Upper lobe of left lung (tissue), 6 donors: ENCODE measurements around the gene EPN1. TPM values are rescaled to one million over a fixed set of nuclear protein-coding genes. Genes with fewer than 3 reads are reported as not detected.

Source experiments
- ATAC-seq, 2 donors: fragments of 200-7000 bp; cut with Tn5 transposase; one replicate each; pipeline ENCODE4 v1.9.1; 2022; ENCODE audit warnings: mild to moderate bottlenecking in 2 of 2, moderate library complexity in 2 of 2; ENCODE audit not compliant: low FRiP score in 2 of 2
- DNase-seq, 2 donors: peaks; one replicate each; pipeline ENCODE4 v3.0.0-alpha.2; 2019 to 2020
- H3K27ac ChIP-seq, 4 donors: fragments of 200-600 bp; sonication (generic); one replicate each; pipeline ENCODE4 v1.5.1; 2016 to 2019
- H3K27me3 ChIP-seq, 4 donors: fragments of 200-600 bp; sonication (generic); one replicate each; pipeline ENCODE4 v1.5.1; 2017 to 2019
- H3K36me3 ChIP-seq, 4 donors: fragments of 200-600 bp; sonication (generic); one replicate each; pipeline ENCODE4 v1.5.1; 2016 to 2019
- H3K4me1 ChIP-seq, 4 donors: fragments of 200-600 bp; sonication (generic); one replicate each; pipeline ENCODE4 v1.5.1; 2018 to 2019
- H3K4me3 ChIP-seq, 4 donors: fragments of 200-600 bp; sonication (generic); one replicate each; pipeline ENCODE4 v1.5.1; 2017 to 2019; ENCODE audit warnings: mild to moderate bottlenecking in 2 of 4, moderate library complexity in 1 of 4
- H3K9me3 ChIP-seq, 4 donors: fragments of 200-600 bp; sonication (generic); one replicate each; pipeline ENCODE4 v1.5.1; 2018 to 2019
- CTCF ChIP-seq, 6 experiments: fragments of 450-650 bp in 4 of 6; fragments of 200-600 bp in 2 of 6; sonication (generic) in 2 of 6; IDR thresholded peaks; one replicate each; pipeline ENCODE4 v1.5.1; 2016 to 2019; ENCODE audit warnings: antibody characterized with exemption in 6 of 6
- EP300 ChIP-seq, 4 donors: sonication (generic); formaldehyde crosslinking; IDR thresholded peaks; one replicate each; pipeline ENCODE4 v1.5.1; 2017; ENCODE audit warnings: antibody characterized with exemption in 4 of 4, control low read depth in 2 of 4
- POLR2A ChIP-seq, 4 donors: fragments of 450-650 bp; IDR thresholded peaks; one replicate each; pipeline ENCODE4 v1.5.1; 2016 to 2017; ENCODE audit warnings: antibody characterized with exemption in 4 of 4, mild to moderate bottlenecking in 2 of 4
- POLR2AphosphoS5 ChIP-seq, 2 donors: sonication (generic); formaldehyde crosslinking; IDR thresholded peaks; one replicate each; pipeline ENCODE4 v1.5.1; 2017; ENCODE audit warnings: antibody characterized with exemption in 2 of 2
- WGBS, 2 donors: methylation state at CpG; one replicate each; pipeline ENCODE4 v1.1.5; 2017 to 2018; 5-methylcytosine and 5-hydroxymethylcytosine counted together
- total RNA-seq, 6 donors: library from RNA; depleted of rRNA in 4 of 6; stranded (reverse); fragments of >200 nt in 4 of 6; gene quantifications; one replicate each; pipeline versions ENCODE4 v1.1.0 to v1.2.1, GENCODE V29; 2016 to 2021
- donor health status: DM: no; HTN: no; CAD: no; lungs with moderate emphysema.
- donor health status: DM: no; HTN: yes; CAD: no; lungs with severe emphysema.

Gene EPN1
- total RNA-seq, 6 donors from 2014 or later, result 59.7 to 357 (median 126) TPM

DNA sequence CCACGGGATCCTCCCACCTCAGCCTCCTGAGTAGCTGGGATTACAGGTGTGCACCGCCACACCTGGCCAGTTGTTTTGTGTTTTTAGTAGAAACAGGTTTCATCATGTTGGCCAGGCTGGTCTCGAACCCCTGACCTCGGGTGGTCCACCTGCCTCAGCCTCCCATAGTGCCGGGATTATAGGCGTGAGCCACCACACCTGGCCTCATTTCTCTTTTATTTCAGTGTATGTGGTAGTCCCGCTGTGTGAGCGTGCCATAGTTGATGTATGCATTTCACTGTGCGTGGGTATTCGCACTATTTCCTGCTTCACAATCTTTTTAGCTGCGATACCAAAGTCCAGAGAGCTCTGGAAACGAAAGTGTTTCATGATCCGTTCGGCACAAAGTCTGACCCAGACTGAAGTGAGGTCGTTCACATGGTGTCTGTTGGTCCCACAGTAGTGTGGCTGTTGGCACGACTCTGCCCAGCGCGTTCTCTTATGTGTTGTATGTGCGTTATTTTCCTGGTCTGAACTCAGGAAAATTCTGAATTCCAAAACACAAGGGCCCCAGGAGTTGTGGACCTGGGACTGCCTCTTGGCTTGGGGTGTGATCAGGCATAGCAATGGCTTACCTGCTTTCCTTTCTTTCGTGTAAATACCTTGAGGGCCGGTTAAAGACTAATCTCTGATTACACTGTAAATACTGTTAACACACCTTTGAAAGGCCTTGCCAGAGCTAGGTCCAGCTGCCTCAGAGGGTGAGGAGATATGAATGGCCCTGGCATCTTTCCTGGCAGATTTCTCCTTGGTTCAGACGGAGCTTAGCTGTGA, 8.6 kb downstream of the EPN1 start:
- peak; percentile 26 to 67 for ATAC-seq
- Histone ChIP-seq H3K27me3 (no peaks in the 10 kb centered on the region), H3K4me3 (peak overlapping the region in 2 of 4 donors; percentile 1 to 25), H3K4me1 (peaks cover 18 to 59% (median 24%) of the 10 kb centered on the region in 4 donors), H3K9me3 (no peaks in the 10 kb centered on the region), H3K36me3 (peaks cover 20 to 95% (median 58%) of the 10 kb centered on the region in 4 donors), H3K27ac (peak overlapping the region in 3 of 4 donors; percentile 36 to 61 (median 44))
- DNase-seq, result peak in 1 of 2 donors; percentile 62
- 64 to 68% methylated on average over 22 of the region's 22 CpGs for WGBS, 2 donors
- TF ChIP-seq EP300 (IDR thresholded peaks at IDR 0.05) (no peak), POLR2A (IDR thresholded peaks at IDR 0.05) (no peak), POLR2AphosphoS5 (IDR thresholded peaks at IDR 0.05) (no peak), CTCF (IDR thresholded peaks at IDR 0.05) (no peak)

- Histone ChIP-seq H3K4me3 (no peak overlapping the region), H3K27me3 (no peaks in the 10 kb centered on the region), H3K27ac (no peak overlapping the region), H3K9me3 (no peaks in the 10 kb centered on the region), H3K4me1 (peaks cover 11 to 45% (median 15%) of the 10 kb centered on the region in 4 donors), H3K36me3 (peaks cover 25 to 95% (median 59%) of the 10 kb centered on the region in 4 donors)
- 95 to 98% methylated on average over 58 to 60 of the region's 60 CpGs for WGBS, 2 donors
- DNase-seq (peak in 1 of 2 donors; percentile 83), ATAC-seq (no peak)
- TF ChIP-seq EP300 (IDR thresholded peaks at IDR 0.05) (no peak), CTCF (IDR thresholded peaks at IDR 0.05) (no peak), POLR2A (IDR thresholded peaks at IDR 0.05) (no peak), POLR2AphosphoS5 (IDR thresholded peaks at IDR 0.05) (no peak)
Measured at GRCh38 chr19:55684946-55685681, 10.1 kb downstream of the EPN1 start.

DNA sequence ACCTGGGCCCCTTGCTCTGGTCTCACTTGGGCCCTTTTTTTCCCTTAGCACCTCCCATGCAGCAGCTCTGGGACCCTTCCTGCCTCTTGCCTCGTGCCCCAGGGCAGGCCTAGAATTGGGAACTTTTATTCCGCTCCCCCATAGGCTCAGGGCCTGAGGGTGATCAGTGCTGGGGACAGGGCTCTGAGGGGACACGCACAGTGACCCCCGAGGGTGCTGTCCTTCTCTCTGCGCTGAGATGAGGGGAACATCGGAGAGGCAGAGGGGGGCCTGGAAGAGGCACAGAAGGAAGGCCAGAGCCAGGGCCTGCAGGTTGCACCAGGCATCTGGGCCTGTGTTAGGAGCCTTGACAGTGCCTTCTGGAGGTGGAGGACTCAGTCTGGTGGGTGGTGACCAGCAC, 10.8 kb downstream of the EPN1 start:
- Histone ChIP-seq H3K36me3 (peaks cover 32 to 95% (median 59%) of the 10 kb centered on the region in 4 donors), H3K4me1 (peaks cover 11 to 39% (median 15%) of the 10 kb centered on the region in 4 donors), H3K9me3 (no peaks in the 10 kb centered on the region), H3K4me3 (no peak overlapping the region), H3K27me3 (no peaks in the 10 kb centered on the region), H3K27ac (no peak overlapping the region)
- TF ChIP-seq EP300 (IDR thresholded peaks at IDR 0.05), result no peak
- no peak for TF ChIP-seq POLR2AphosphoS5 (IDR thresholded peaks at IDR 0.05)
- TF ChIP-seq POLR2A (IDR thresholded peaks at IDR 0.05), result no peak
- TF ChIP-seq CTCF (IDR thresholded peaks at IDR 0.05), result no peak
- ATAC-seq, result no peak
- 94 to 100% methylated on average over 6 of the region's 6 CpGs for WGBS, 2 donors
- DNase-seq, result no peak

- 90 to 91% methylated on average over 27 to 29 of the region's 29 CpGs for whole genome bisulfite sequencing, 2 donors
- Histone ChIP-seq H3K9me3 (no peaks in the 10 kb centered on the region), H3K36me3 (peaks cover 32 to 95% (median 59%) of the 10 kb centered on the region in 4 donors), H3K27ac (no peak overlapping the region), H3K4me1 (peaks cover 11 to 32% (median 15%) of the 10 kb centered on the region in 4 donors), H3K4me3 (no peak overlapping the region), H3K27me3 (no peaks in the 10 kb centered on the region)
- no peak for DNase-seq
- no peak for ATAC-seq
- TF ChIP-seq POLR2A (IDR thresholded peaks at IDR 0.05), result no peak
- no peak for TF ChIP-seq EP300 (IDR thresholded peaks at IDR 0.05)
- TF ChIP-seq CTCF (IDR thresholded peaks at IDR 0.05), result no peak
- TF ChIP-seq POLR2AphosphoS5 (IDR thresholded peaks at IDR 0.05), result no peak
Measured at GRCh38 chr19:55686311-55687050, 11.5 kb downstream of the EPN1 start.
